ENCODE measurements around the gene LYSMD4.
"Not testable (repeated sequence)": the region's sequence is repeated elsewhere in the genome, so short reads cannot be mapped to it uniquely, and the experiment has no call there.

- TF ChIP-seq CTCF (conservative IDR thresholded peaks at IDR 0.05 in 1 of 2, IDR thresholded peaks at IDR 0.05 in 1 of 2; ENCODE audit: extremely low read depth in 1 of 2, insufficient read depth in 1 of 2, low read depth in 1 of 2, low read length in 2 of 2); EZH2 (IDR thresholded peaks at IDR 0.05; ENCODE audit: borderline replicate concordance, low read length): not testable (repeated sequence)
Observed at GRCh38 chr15:99734040-99734291, 729 bp upstream of the LYSMD4 start.

All from mammary epithelial cell (primary cell).